GM23248 (cell line): Measurements from ENCODE around the gene TBC1D14. TPM values are rescaled to one million over a fixed set of nuclear protein-coding genes. Genes with fewer than 3 reads are reported as not detected.

Experiments used
- DNase-seq: peaks from one replicate; pipeline ENCODE4 v3.0.0-alpha.2; 2015
- H2AFZ ChIP-seq: fragments of 200-600 bp; sonication (generic); 2 replicates; pipeline ENCODE4 v1.6.1; 2016; ENCODE audit warnings: antibody characterized with exemption
- H3F3A ChIP-seq: fragments of 200-600 bp; sonication (generic); 2 replicates; pipeline ENCODE4 v1.6.1; 2016; ENCODE audit warnings: mild to moderate bottlenecking, antibody characterized with exemption, mixed run types; ENCODE audit not compliant: insufficient read depth
- H3K27ac ChIP-seq: fragments of 200-600 bp; sonication (generic); 2 replicates; pipeline ENCODE4 v1.5.1; 2016; ENCODE audit warnings: mild to moderate bottlenecking
- H3K27me3 ChIP-seq: fragments of 200-600 bp; sonication (generic); replicated peaks from 2 replicates; pipeline ENCODE4 v1.6.1; 2016; ENCODE audit warnings: mild to moderate bottlenecking; ENCODE audit not compliant: insufficient read depth
- H3K36me3 ChIP-seq: fragments of 200-600 bp; sonication (generic); 2 replicates; pipeline ENCODE4 v1.6.1; 2016; ENCODE audit warnings: low read depth, mild to moderate bottlenecking
- H3K4me1 ChIP-seq: fragments of 200-600 bp; sonication (generic); 2 replicates; pipeline ENCODE4 v1.6.1; 2016; ENCODE audit warnings: mild to moderate bottlenecking; ENCODE audit not compliant: insufficient read depth
- H3K4me2 ChIP-seq: fragments of 200-600 bp; sonication (generic); one replicate; pipeline ENCODE4 v1.6.1; 2016; ENCODE audit warnings: mild to moderate bottlenecking; ENCODE audit not compliant: unreplicated experiment
- H3K4me3 ChIP-seq: fragments of 200-600 bp; sonication (generic); 2 replicates; pipeline ENCODE4 v1.5.1; 2016; ENCODE audit warnings: mild to moderate bottlenecking
- H3K79me2 ChIP-seq: fragments of 200-600 bp; sonication (generic); 2 replicates; pipeline ENCODE4 v1.6.1; 2016; ENCODE audit warnings: mild to moderate bottlenecking; ENCODE audit not compliant: insufficient read depth
- H3K9ac ChIP-seq: fragments of 200-600 bp; sonication (generic); 2 replicates; pipeline ENCODE4 v1.6.1; 2016; ENCODE audit warnings: mild to moderate bottlenecking
- H3K9me2 ChIP-seq: fragments of 200-600 bp; sonication (generic); 2 replicates; pipeline ENCODE4 v1.6.1; 2016; ENCODE audit warnings: mixed run types, mild to moderate bottlenecking, moderate library complexity; ENCODE audit not compliant: insufficient read depth
- H3K9me3 ChIP-seq: fragments of 200-600 bp; sonication (generic); one replicate; pipeline ENCODE4 v1.6.1; 2017; ENCODE audit warnings: low read depth
- H4K20me1 ChIP-seq: fragments of 200-600 bp; sonication (generic); 2 replicates; pipeline ENCODE4 v1.6.0; 2016; ENCODE audit not compliant: insufficient read depth
- EZH2 ChIP-seq: fragments of 200-600 bp; sonication (generic); IDR thresholded peaks from 2 replicates; pipeline ENCODE4 v1.6.1; 2018; ENCODE audit warnings: antibody characterized with exemption, mild to moderate bottlenecking; ENCODE audit not compliant: insufficient read depth, poor library complexity, severe bottlenecking
- EZH2phosphoT487 ChIP-seq: fragments of 200-600 bp; sonication (generic); IDR thresholded peaks from 2 replicates; pipeline ENCODE4 v1.6.1; 2018; ENCODE audit warnings: antibody characterized with exemption, moderate library complexity, mild to moderate bottlenecking, low read depth; ENCODE audit not compliant: insufficient read depth
- WGBS, 2 experiments: methylation state at CpG; one replicate each; pipeline ENCODE4 v1.1.6; 2015 to 2017; ENCODE audit warnings: low lambda C conversion rate in 2 of 2, low coverage in 1 of 2; ENCODE audit errors: missing lambda C conversion rate in 2 of 2; 5-methylcytosine and 5-hydroxymethylcytosine counted together
- in situ Hi-C: fragments of 300-500 bp; cut with MboI; formaldehyde crosslinking; loops from 2 replicates; pipeline ENCODE4 v1.15.0; 2020
- polyA plus RNA-seq: library from polyadenylated mRNA; unstranded; fragments of >200 nt; fragmentation: Nextera tagmentation; extraction: Ambion mirVana; gene quantifications from 2 replicates; pipeline ENCODE4 v1.2.1, GENCODE V29; 2016
- total RNA-seq: library from RNA; depleted of rRNA; stranded (reverse); fragments of >200 nt; shearing (Covaris generic); gene quantifications from 2 replicates; pipeline ENCODE4 v1.2.3, GENCODE V29; 2014

TBC1D14 gene
- total and polyA plus RNA-seq, 2 experiments from 2014 or later: 20.4 to 39.1 TPM

DNA sequence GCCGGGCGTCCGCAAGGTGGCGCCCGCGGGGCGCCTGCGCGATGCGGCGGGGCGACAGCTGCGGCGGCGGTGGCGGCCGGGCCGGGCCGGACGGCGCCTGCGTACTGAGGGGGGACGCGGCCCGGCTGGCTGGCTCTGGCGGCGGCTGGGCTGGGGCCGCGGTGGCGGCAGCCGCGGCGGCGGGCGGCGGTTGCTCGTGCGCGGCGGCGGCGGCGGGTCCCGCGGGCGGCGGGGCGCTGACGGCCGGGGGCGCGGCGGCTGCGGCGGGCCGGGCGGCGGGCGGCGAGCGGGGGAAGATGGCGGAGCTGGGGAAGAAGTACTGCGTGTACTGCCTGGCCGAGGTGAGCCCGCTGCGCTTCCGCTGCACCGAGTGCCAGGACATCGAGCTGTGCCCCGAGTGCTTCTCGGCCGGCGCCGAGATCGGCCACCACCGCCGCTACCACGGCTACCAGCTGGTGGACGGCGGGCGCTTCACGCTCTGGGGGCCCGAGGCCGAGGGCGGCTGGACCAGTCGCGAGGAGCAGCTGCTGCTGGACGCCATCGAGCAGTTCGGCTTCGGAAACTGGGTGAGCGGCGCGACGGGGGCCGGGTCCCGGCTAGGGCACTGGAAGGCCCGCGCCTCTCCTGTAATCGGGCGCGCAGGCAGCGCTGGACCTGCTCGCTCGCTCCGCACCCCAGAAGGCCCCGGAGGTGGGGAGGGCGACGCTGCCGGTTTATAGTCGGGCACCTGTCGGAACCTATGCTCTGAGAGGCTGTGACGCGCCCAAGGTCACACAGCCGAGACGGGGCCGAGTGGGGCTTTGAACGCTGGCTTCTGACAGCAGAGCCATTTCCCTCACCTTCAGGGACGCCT, 133.9 kb downstream of the TBC1D14 start, which contains the start of gene TADA2B:
Gene TADA2B (plus strand): TSS at position 89 of the 853 bp plus-strand sequence. CDS start 208 bp downstream, at position 297.
- Histone ChIP-seq H3K9me2 (no peaks in the 10 kb centered on the region), H2AFZ (peak within 1 kb of the TSS; percentile 85), H3K4me3 (peak within 1 kb of the TSS; percentile 84), H3K4me2 (peak within 1 kb of the TSS; percentile 93), H3K9me3 (no peaks in the 10 kb centered on the region), H3K9ac (peak within 1 kb of the TSS; percentile 89), H3K79me2 (peaks cover 65% of the 10 kb centered on the region), H3K27me3 (no peaks in the 10 kb centered on the region), H4K20me1 (peaks cover 7% of the 10 kb centered on the region; the same call in 1 of the 2 replicates), H3K27ac (peak within 1 kb of the TSS; percentile 88), H3K36me3 (no peaks in the 10 kb centered on the region), H3K4me1 (peaks cover 32% of the 10 kb centered on the region), H3F3A (peaks cover 38% of the 10 kb centered on the region)
- WGBS, 2 experiments: 1 to 2% methylated on average over 57 to 73 of the region's 119 CpGs
- no peak for TF ChIP-seq EZH2phosphoT487
- no peak for TF ChIP-seq EZH2
- peak; percentile 71 for DNase-seq
- in situ Hi-C loops: no loop called here

- in situ Hi-C loops: no loop called here
- DNase-seq: peak; percentile 45
- no peaks in the 10 kb centered on the region for H3K9me2 ChIP-seq
- H3K27ac ChIP-seq: peak overlapping the region; percentile 68; the same call in 1 of the 2 replicates
- no peaks in the 10 kb centered on the region for H3K9me3 ChIP-seq
- peaks cover 32% of the 10 kb centered on the region for H3K4me1 ChIP-seq
- H3K79me2 ChIP-seq: peaks cover 73% of the 10 kb centered on the region
- H3K27me3 ChIP-seq: no peaks in the 10 kb centered on the region
- no peaks in the 10 kb centered on the region for H3K36me3 ChIP-seq
- peak overlapping the region; percentile 80 for H3K4me3 ChIP-seq
- H3K4me2 ChIP-seq: peak overlapping the region; percentile 93
- TF ChIP-seq EZH2phosphoT487 (no peak), EZH2 (no peak)
- peaks cover 7% of the 10 kb centered on the region; the same call in 1 of the 2 replicates for H4K20me1 ChIP-seq
- H3F3A ChIP-seq: peaks cover 38% of the 10 kb centered on the region
- peak overlapping the region; percentile 68 for H2AFZ ChIP-seq
- 4 to 6% methylated on average over 29 of the region's 29 CpGs for WGBS, 2 experiments
- H3K9ac ChIP-seq: peak overlapping the region; percentile 89
These were observed 134.7 kb downstream of the TBC1D14 start for GRCh38 chr4:7044137-7044930.

DNA sequence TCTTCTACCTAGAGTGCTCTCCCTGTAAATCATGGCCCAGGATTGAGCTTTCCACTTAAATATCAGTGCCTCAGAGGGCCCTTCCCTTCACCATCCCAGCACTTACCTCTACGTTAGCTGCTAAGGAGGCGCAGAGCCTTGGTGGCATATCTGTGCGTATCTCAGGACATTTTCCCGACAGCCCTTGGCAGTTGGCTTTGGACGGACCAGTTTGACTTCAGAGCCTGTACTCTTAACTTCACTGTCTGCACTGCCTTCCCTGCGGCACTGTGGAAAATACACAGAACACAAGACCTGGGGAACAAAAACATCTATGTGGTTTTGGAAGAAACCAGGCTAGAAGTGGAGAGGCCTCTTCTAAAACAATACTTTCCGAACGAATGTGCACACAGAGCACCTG, 135.9 kb downstream of the TBC1D14 start:
- peak overlapping the region; percentile 80 for H3K4me3 ChIP-seq
- no peaks in the 10 kb centered on the region for H3K36me3 ChIP-seq

More for the DNA sequence above, 135.9 kb downstream of the TBC1D14 start:
- WGBS, 2 experiments: 34 to 38% methylated on average over 8 of the region's 8 CpGs
- H4K20me1 ChIP-seq: peaks cover 7% of the 10 kb centered on the region; the same call in 1 of the 2 replicates
- TF ChIP-seq EZH2phosphoT487 (no peak), EZH2 (no peak)
- no peaks in the 10 kb centered on the region for H3K9me3 ChIP-seq
- no peaks in the 10 kb centered on the region for H3K9me2 ChIP-seq
- peaks cover 38% of the 10 kb centered on the region for H3F3A ChIP-seq
- H3K27me3 ChIP-seq: no peaks in the 10 kb centered on the region
- peaks cover 32% of the 10 kb centered on the region for H3K4me1 ChIP-seq
- H3K4me2 ChIP-seq: peak overlapping the region; percentile 93
- in situ Hi-C loops: no loop called here
- peak overlapping the region; percentile 78 for H3K27ac ChIP-seq
- H3K79me2 ChIP-seq: peaks cover 83% of the 10 kb centered on the region
- H3K9ac ChIP-seq: peak overlapping the region; percentile 89
- H2AFZ ChIP-seq: no peak overlapping the region
- no peak for DNase-seq
